Stimulated activated CD8-positive, alpha-beta memory T cell treated with anti-CD3 and anti-CD28 coated beads, Interleukin-7, amount 100 ng/mL, for 4 hours (primary cell): ENCODE results near the gene ARHGAP22.

Experiments
- DNase-seq, 2 donors: peaks; one replicate each; pipeline ENCODE4 v3.0.0-alpha.2; 2020; ENCODE audit warnings: low read depth in 2 of 2

Gene ARHGAP22

GRCh38 chr10:48463318-48464003 is 141.4 kb downstream of the ARHGAP22 start:
- no peak for DNase-seq

GRCh38 chr10:48462482-48463020 is 142.3 kb downstream of the ARHGAP22 start:
- no peak for DNase-seq

GRCh38 chr10:48461623-48462481 is 143.0 kb downstream of the ARHGAP22 start:
- no peak for DNase-seq

- DNase-seq, result no peak
Observed at GRCh38 chr10:48460182-48460581, 144.7 kb downstream of the ARHGAP22 start.

- DNase-seq, result no peak
Observed at GRCh38 chr10:48459270-48460150, 145.4 kb downstream of the ARHGAP22 start.

- DNase-seq, result no peak
Observed at GRCh38 chr10:48458662-48459048, 146.2 kb downstream of the ARHGAP22 start.

GRCh38 chr10:48457949-48458661 is 146.8 kb downstream of the ARHGAP22 start:
- no peak for DNase-seq

GRCh38 chr10:48456808-48457761 is 147.8 kb downstream of the ARHGAP22 start:
- no peak for DNase-seq

GRCh38 chr10:48456361-48456804 is 148.5 kb downstream of the ARHGAP22 start:
- DNase-seq, result no peak

GRCh38 chr10:48455392-48456151 is 149.3 kb downstream of the ARHGAP22 start:
- DNase-seq, result no peak

GRCh38 chr10:48455055-48455391 is 149.8 kb downstream of the ARHGAP22 start:
- no peak for DNase-seq

GRCh38 chr10:48454302-48455054 is 150.4 kb downstream of the ARHGAP22 start:
- no peak for DNase-seq

- DNase-seq, result no peak
Observed at GRCh38 chr10:48453451-48454301, 151.2 kb downstream of the ARHGAP22 start.

GRCh38 chr10:48452879-48453412 is 151.9 kb downstream of the ARHGAP22 start:
- no peak for DNase-seq

- no peak for DNase-seq
Observed at GRCh38 chr10:48451969-48452878, 152.6 kb downstream of the ARHGAP22 start.

- DNase-seq, result no peak
Observed at GRCh38 chr10:48450741-48451466, 154.0 kb downstream of the ARHGAP22 start.
